GM12878 (cell line): Measurements from ENCODE around the gene NCAPH2. TPM values are rescaled to one million over a fixed set of nuclear protein-coding genes. Genes with fewer than 3 reads are reported as not detected.

Source experiments
- ATF2 ChIP-seq: IDR thresholded peaks from 2 replicates; pipeline ENCODE4 v1.6.1; 2012; ENCODE audit warnings: low read length, inconsistent platforms
- BACH1 ChIP-seq: fragments of 450-650 bp; IDR thresholded peaks from 2 replicates; pipeline ENCODE4 v1.6.1; 2017; ENCODE audit warnings: mild to moderate bottlenecking, borderline replicate concordance
- CHD4 ChIP-seq: fragments of 200-600 bp; sonication (generic); IDR thresholded peaks from 2 replicates; pipeline ENCODE4 v1.6.1; 2016; ENCODE audit warnings: mild to moderate bottlenecking
- CUX1 ChIP-seq: IDR thresholded peaks from 2 replicates; pipeline ENCODE4 v1.6.1; 2012; ENCODE audit warnings: improper control_type of control experiment, low read depth, low read length; ENCODE audit not compliant: insufficient replicate concordance
- DPF2 ChIP-seq: fragments of 450-650 bp; IDR thresholded peaks from 2 replicates; pipeline ENCODE4 v1.6.1; 2017; ENCODE audit warnings: mild to moderate bottlenecking
- FOS ChIP-seq: IDR thresholded peaks from 3 replicates; pipeline ENCODE4 v1.6.1; 2011; ENCODE audit warnings: borderline replicate concordance; ENCODE audit not compliant: insufficient read length; ENCODE audit errors: extremely low read depth
- GATAD2B ChIP-seq: fragments of 450-650 bp; conservative IDR thresholded peaks from 2 replicates; pipeline ENCODE4 v1.6.1; 2017; ENCODE audit warnings: low read depth, mild to moderate bottlenecking, moderate library complexity
- NKRF ChIP-seq: fragments of 450-650 bp; conservative IDR thresholded peaks from 2 replicates; pipeline ENCODE4 v1.6.1; 2017; ENCODE audit warnings: mild to moderate bottlenecking, moderate library complexity
- NRF1 ChIP-seq: conservative IDR thresholded peaks from 2 replicates; pipeline ENCODE4 v1.6.1; 2011; ENCODE audit warnings: mild to moderate bottlenecking, low read depth, low read length, improper control_type of control experiment
- PKNOX1 ChIP-seq: fragments of 450-650 bp; IDR thresholded peaks from 2 replicates; pipeline ENCODE4 v1.6.1; 2016; ENCODE audit warnings: mild to moderate bottlenecking
- POU2F2 ChIP-seq: IDR thresholded peaks from 3 replicates; pipeline ENCODE4 v1.6.1; 2011; ENCODE audit warnings: low read depth, mild to moderate bottlenecking, low read length, borderline replicate concordance
- SMAD5 ChIP-seq: IDR thresholded peaks from 2 replicates; pipeline ENCODE4 v1.6.1; 2016; ENCODE audit warnings: antibody characterized with exemption, low read depth
- TAF1 ChIP-seq: IDR thresholded peaks from 2 replicates; pipeline ENCODE4 v1.6.1; 2011; ENCODE audit warnings: mild to moderate bottlenecking, low read depth, low read length, borderline replicate concordance
- TCF3 ChIP-seq: IDR thresholded peaks from 2 replicates; pipeline ENCODE4 v1.6.1; 2012; ENCODE audit warnings: low read depth, mild to moderate bottlenecking, low read length, borderline replicate concordance; ENCODE audit not compliant: insufficient read depth
- YBX1 ChIP-seq: fragments of 450-650 bp; IDR thresholded peaks from 2 replicates; pipeline ENCODE4 v1.6.1; 2016; ENCODE audit warnings: antibody characterized with exemption
- ZBTB11 ChIP-seq: fragments of 450-650 bp; formaldehyde crosslinking; IDR thresholded peaks from 2 replicates; pipeline ENCODE4 v1.5.0; 2022; ENCODE audit warnings: mild to moderate bottlenecking, missing genetic modification characterization
- polyA plus RNA-seq, 11 experiments: library from polyadenylated mRNA; depleted of rRNA in 4 of 11; unstranded in 6 of 11; stranded (reverse) in 5 of 11; fragments of >200 nt; fragmentation: Nextera tagmentation in 4 of 11; fragmentation: Illumina TruSeq in 1 of 11; extraction: Ambion mirVana in 4 of 11; extraction: Trizol in 1 of 11; gene quantifications; 1 replicate in 1 of 11; 2 replicates in 10 of 11; pipeline versions ENCODE4 v1.2.1 to v1.2.3, GENCODE V29; 2011 to 2016; ENCODE audit warnings: inconsistent platforms in 2 of 11, missing spikeins in 2 of 11, low read depth in 1 of 11
- total RNA-seq, 4 experiments: library from RNA; depleted of rRNA in 3 of 4; stranded (reverse); fragments of >200 nt in 3 of 4; fragmentation: Illumina TruSeq in 1 of 4; extraction: Trizol in 1 of 4; gene quantifications; 2 replicates each; pipeline versions ENCODE4 v1.2.1 to v1.2.3, GENCODE V29; 2013 to 2021

NCAPH2 gene
- total and polyA plus RNA-seq, 10 of the 15 experiments (the other 5 are each of a cell fraction or from before 2014, with no cell fraction given) = 5.0 to 110 (median 59.9) TPM

GRCh38 chr22:50525104-50525857 is 17.3 kb downstream of the NCAPH2 start, which contains the start of gene SCO2 (continued):
- TF ChIP-seq NKRF (peak; percentile 70; the same call in 1 of the 2 replicates), PKNOX1 (peak; percentile 49; the same call in 1 of the 2 replicates), BACH1 (peak; percentile 43), TAF1 (peak; percentile 72), DPF2 (no peak; the same call in 1 of the 2 replicates), GATAD2B (peak; percentile 65; the same call in 1 of the 2 replicates), FOS (no peak), ZBTB11 (CRISPR knock-in tag) (no peak), CUX1 (no peak), NRF1 (peak; percentile 89), POU2F2 (peak; percentile 73), SMAD5 (peak; percentile 88), ATF2 (no peak), YBX1 (no peak), CHD4 (no peak), TCF3 (0 out of 2 replicates have a peak, but pooled peaks have one; percentile 10)
